Endodermal cell (in vitro differentiated cells): Measurements from ENCODE around the gene SFMBT2. TPM values are rescaled to one million over a fixed set of nuclear protein-coding genes. Genes with fewer than 3 reads are reported as not detected.

Experiments used
- DNase-seq: peaks from one replicate; pipeline ENCODE4 v3.0.0-alpha.2; 2017
- H3K27ac ChIP-seq: 2 replicates; pipeline ENCODE4 v1.5.1; 2013; ENCODE audit warnings: mild to moderate bottlenecking, low read depth, low read length, moderate library complexity
- H3K27me3 ChIP-seq: 2 replicates; pipeline ENCODE4 v1.6.1; 2013; ENCODE audit warnings: mild to moderate bottlenecking, low read length, moderate library complexity; ENCODE audit not compliant: insufficient read depth, control insufficient read depth, poor library complexity, severe bottlenecking
- H3K36me3 ChIP-seq: 2 replicates; pipeline ENCODE4 v1.7.0; 2013; ENCODE audit warnings: mild to moderate bottlenecking, low read length, moderate library complexity; ENCODE audit not compliant: control insufficient read depth, insufficient read depth
- H3K4me1 ChIP-seq: one replicate; pipeline ENCODE4 v1.7.0; 2013; ENCODE audit warnings: low read length; ENCODE audit not compliant: control insufficient read depth, insufficient read depth
- H3K4me3 ChIP-seq: 2 replicates; pipeline ENCODE4 v1.5.1; 2013; ENCODE audit warnings: mild to moderate bottlenecking, low read length, moderate library complexity
- H3K9ac ChIP-seq: 2 replicates; pipeline ENCODE4 v1.6.1; 2013; ENCODE audit warnings: mild to moderate bottlenecking, low read length, moderate library complexity; ENCODE audit not compliant: poor library complexity, severe bottlenecking; ENCODE audit errors: extremely low read depth
- H3K9me3 ChIP-seq: 2 replicates; pipeline ENCODE4 v1.6.1; 2013; ENCODE audit warnings: mild to moderate bottlenecking, low read length, moderate library complexity; ENCODE audit not compliant: control insufficient read depth
- H3K27ac Mint-ChIP-seq: 2 replicates; pipeline ENCODE4 v1.8.0; 2020; ENCODE audit warnings: mixed read lengths
- H3K27me3 Mint-ChIP-seq: 2 replicates; pipeline ENCODE4 v1.8.0; 2021; ENCODE audit warnings: mild to moderate bottlenecking, mixed read lengths; ENCODE audit not compliant: insufficient read depth
- H3K36me3 Mint-ChIP-seq: 2 replicates; pipeline ENCODE4 v1.8.0; 2020; ENCODE audit warnings: low read depth, mixed read lengths
- H3K4me1 Mint-ChIP-seq: 2 replicates; pipeline ENCODE4 v1.8.0; 2020; ENCODE audit warnings: mixed read lengths
- H3K4me3 Mint-ChIP-seq: 2 replicates; pipeline ENCODE4 v1.8.0; 2020; ENCODE audit warnings: mild to moderate bottlenecking, moderate library complexity, mixed read lengths
- H3K9me3 Mint-ChIP-seq: 2 replicates; pipeline ENCODE4 v1.8.0; 2020; ENCODE audit warnings: mild to moderate bottlenecking, mixed read lengths
- WGBS, 2 experiments: methylation state at CpG; one replicate each; pipeline versions ENCODE4 v1.1.5 to v1.1.7; 2013; ENCODE audit warnings: missing lambda C conversion rate in 2 of 2, mixed read lengths in 1 of 2; ENCODE audit not compliant: insufficient coverage in 1 of 2, insufficient read length in 1 of 2; 5-methylcytosine and 5-hydroxymethylcytosine counted together
- total RNA-seq, 2 donors: library from RNA; stranded (reverse); fragmentation: NEBNext Ultra II Directional in 1 of 2; extraction: Animal tissue kit (Norgen Biotek cat#: 25700) in 1 of 2; gene quantifications; 2 replicates in 1 of 2; 3 replicates in 1 of 2; pipeline ENCODE4 v1.2.1, GENCODE V29; 2021
- TF ChIP-seq, protein P1 (sequence below): fragments of 200-600 bp; sonication (generic); conservative IDR thresholded peaks from 2 replicates; pipeline ENCODE4 v1.5.0; 2021; ENCODE audit warnings: antibody characterized with exemption, mild to moderate bottlenecking

Gene SFMBT2
- total RNA-seq, 2 donors from 2014 or later = 3.9 to 5.3 TPM

DNA sequence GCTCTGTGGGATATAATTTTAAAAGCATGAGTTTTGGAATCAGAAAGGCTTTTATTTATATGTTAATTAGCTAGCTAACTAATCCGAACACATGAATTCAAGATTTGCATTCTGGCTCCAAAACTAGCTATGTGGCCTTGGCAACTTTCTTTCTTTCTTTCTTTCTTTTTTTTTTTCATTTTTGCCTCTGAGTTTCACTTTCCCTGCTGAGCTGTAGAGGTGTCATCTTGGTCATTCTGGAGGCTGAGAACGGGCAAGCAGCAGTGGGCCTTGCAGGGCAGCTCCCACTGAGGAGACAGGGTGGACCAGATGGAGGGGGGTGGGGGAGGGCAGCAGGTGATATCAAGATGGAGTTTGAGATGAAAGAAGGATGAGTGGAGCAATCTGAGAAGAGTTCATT, 24.8 kb upstream of the SFMBT2 start:
- Histone ChIP-seq H3K4me1 (no peaks in the 10 kb centered on the region), H3K9ac (no peak overlapping the region), H3K4me3 (no peak overlapping the region), H3K36me3 (no peaks in the 10 kb centered on the region), H3K27me3 (no peaks in the 10 kb centered on the region), H3K9me3 (no peaks in the 10 kb centered on the region), H3K27ac (no peak overlapping the region)
- no peak overlapping the region for H3K4me3 Mint-ChIP-seq
- H3K9me3 Mint-ChIP-seq = no peaks in the 10 kb centered on the region
- TF ChIP-seq, protein P1, sequence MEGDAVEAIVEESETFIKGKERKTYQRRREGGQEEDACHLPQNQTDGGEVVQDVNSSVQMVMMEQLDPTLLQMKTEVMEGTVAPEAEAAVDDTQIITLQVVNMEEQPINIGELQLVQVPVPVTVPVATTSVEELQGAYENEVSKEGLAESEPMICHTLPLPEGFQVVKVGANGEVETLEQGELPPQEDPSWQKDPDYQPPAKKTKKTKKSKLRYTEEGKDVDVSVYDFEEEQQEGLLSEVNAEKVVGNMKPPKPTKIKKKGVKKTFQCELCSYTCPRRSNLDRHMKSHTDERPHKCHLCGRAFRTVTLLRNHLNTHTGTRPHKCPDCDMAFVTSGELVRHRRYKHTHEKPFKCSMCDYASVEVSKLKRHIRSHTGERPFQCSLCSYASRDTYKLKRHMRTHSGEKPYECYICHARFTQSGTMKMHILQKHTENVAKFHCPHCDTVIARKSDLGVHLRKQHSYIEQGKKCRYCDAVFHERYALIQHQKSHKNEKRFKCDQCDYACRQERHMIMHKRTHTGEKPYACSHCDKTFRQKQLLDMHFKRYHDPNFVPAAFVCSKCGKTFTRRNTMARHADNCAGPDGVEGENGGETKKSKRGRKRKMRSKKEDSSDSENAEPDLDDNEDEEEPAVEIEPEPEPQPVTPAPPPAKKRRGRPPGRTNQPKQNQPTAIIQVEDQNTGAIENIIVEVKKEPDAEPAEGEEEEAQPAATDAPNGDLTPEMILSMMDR = no peak
- H3K4me1 Mint-ChIP-seq = peaks cover 10% of the 10 kb centered on the region
- 81% methylated on average over 2 of the region's 2 CpGs; no CpG with 5 or more reads in 1 of the 2 experiments for WGBS, 2 experiments
- DNase-seq = no peak
- no peaks in the 10 kb centered on the region for H3K36me3 Mint-ChIP-seq
- H3K27me3 Mint-ChIP-seq = peaks cover 9% of the 10 kb centered on the region
- H3K27ac Mint-ChIP-seq = no peak overlapping the region

DNA sequence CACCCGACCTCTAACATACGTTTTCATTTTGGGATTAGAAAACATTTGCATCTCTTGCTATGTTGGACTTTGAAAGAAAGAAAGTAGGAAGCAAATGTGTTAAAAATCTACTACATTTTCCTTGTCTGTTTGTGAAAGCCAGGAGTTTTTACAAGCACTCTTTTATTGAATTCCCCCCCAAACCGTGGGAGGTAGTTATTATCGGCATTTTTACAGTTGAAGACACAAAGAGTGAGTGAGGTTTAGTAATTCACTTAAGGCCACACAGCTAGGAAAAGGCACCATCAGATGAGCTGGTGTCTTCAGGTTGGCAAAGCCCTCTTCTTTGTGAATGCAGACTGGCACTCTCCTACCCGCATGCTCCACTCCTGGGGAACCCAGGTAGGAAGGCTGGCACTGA, 23.5 kb upstream of the SFMBT2 start:
- peaks cover 7% of the 10 kb centered on the region for H3K27me3 Mint-ChIP-seq
- no peak for DNase-seq
- no peak overlapping the region for H3K27ac Mint-ChIP-seq
- Histone ChIP-seq H3K27me3 (no peaks in the 10 kb centered on the region), H3K9me3 (no peaks in the 10 kb centered on the region), H3K9ac (no peak overlapping the region), H3K4me3 (no peak overlapping the region), H3K4me1 (no peaks in the 10 kb centered on the region), H3K27ac (no peak overlapping the region), H3K36me3 (no peaks in the 10 kb centered on the region)
- TF ChIP-seq, protein P1 = no peak
- H3K9me3 Mint-ChIP-seq = no peaks in the 10 kb centered on the region
- no peaks in the 10 kb centered on the region for H3K36me3 Mint-ChIP-seq
- no peak overlapping the region for H3K4me3 Mint-ChIP-seq
- WGBS, 2 experiments = 94 to 100% methylated on average over 2 to 5 of the region's 5 CpGs
- H3K4me1 Mint-ChIP-seq = peaks cover 10% of the 10 kb centered on the region

DNA sequence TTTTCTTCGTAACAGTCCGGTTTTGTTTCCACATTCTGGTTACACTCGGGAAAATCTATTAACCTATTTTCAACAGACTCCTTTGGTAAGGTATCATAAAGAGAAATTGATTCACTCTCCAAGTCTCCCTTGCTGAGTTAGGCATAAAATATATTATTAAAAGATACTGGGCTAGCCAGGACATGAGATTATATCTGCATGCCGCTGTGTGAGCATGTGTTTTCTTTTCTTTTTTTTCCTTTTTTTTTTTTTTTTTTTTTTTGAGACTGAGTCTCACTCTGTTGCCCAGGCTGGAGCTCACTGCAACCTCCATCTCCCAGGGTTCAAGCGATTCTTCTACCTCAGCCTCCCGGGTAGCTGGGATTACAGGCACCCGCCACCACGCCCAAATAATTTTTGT, 23.0 kb upstream of the SFMBT2 start:
- H3K4me1 ChIP-seq = no peaks in the 10 kb centered on the region
- TF ChIP-seq, protein P1 = no peak
- peaks cover 7% of the 10 kb centered on the region for H3K27me3 Mint-ChIP-seq
- H3K4me3 Mint-ChIP-seq = no peak overlapping the region
- no peak overlapping the region for H3K4me3 ChIP-seq
- H3K36me3 ChIP-seq = no peaks in the 10 kb centered on the region
- H3K9ac ChIP-seq = no peak overlapping the region
- no peaks in the 10 kb centered on the region for H3K36me3 Mint-ChIP-seq
- no peak overlapping the region for H3K27ac Mint-ChIP-seq
- peaks cover 13% of the 10 kb centered on the region for H3K4me1 Mint-ChIP-seq
- 83 to 97% methylated on average over 4 to 8 of the region's 8 CpGs for WGBS, 2 experiments
- H3K27ac ChIP-seq = peak overlapping the region; percentile 27
- no peaks in the 10 kb centered on the region for H3K27me3 ChIP-seq
- no peaks in the 10 kb centered on the region for H3K9me3 ChIP-seq
- no peak for DNase-seq
- H3K9me3 Mint-ChIP-seq = no peaks in the 10 kb centered on the region
